ENCODE data around the gene FUT8. TPM values are rescaled to one million over a fixed set of nuclear protein-coding genes. Genes with fewer than 3 reads are reported as not detected.

FUT8 gene
- 33.7 and 38.2 TPM in 2 replicates for total RNA-seq

DNA sequence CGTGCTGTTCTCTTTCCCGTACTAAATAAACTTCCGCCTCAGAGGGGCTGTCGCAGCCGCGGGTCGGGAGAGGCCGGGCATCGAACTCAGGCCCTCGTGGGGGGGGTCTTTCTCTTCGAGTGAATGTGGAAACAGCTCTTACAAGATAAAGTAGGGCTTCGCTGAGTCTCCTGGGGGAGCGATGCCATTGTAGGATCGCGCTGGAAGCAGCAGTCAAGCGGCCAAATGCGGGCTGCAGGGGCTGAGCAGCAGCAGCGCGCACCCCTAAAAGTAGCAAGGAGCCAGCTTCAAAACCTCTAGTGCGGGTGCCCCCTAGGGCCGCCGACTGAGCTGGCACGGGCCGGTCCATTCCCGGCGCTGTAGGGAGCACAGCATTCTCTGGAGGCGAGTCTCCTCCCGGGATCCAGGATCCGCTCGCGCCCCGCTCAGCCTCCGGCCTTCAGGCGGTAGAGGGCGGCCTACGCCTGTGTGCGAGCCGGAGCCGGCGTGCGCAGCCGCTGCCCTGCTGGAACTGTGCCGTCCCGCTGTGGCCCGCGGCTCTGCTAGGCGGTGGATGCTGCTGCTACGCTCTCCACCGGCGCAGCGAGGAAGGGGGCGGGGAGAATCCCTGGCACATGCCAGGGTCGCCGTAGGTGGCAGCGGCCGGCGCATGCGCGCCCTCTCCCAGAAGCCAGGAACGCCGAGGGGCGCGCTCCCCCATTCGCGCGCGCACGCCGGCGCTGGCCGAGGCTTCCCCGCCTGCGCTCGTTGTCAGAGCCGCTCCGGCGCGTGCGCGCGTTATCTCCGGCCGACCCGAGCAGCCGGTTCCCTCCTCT is at the start of gene FUT8:
TSS of gene FUT8 (plus strand) at position 699 of the 815 bp plus-strand sequence. CDS start 148,834 bp downstream, outside the sequence.

